ENCODE results near the gene INSL6.
"Not testable (repeated sequence)": the region's sequence is repeated elsewhere in the genome, so short reads cannot be mapped to it uniquely, and the experiment has no call there.

GRCh38 chr9:5180631-5181030, 4.8 kb downstream of the INSL6 start:
- TF ChIP-seq CTCF (conservative IDR thresholded peaks at IDR 0.05 in 1 of 2, IDR thresholded peaks at IDR 0.05 in 1 of 2; ENCODE audit: low read depth in 1 of 2, low read length in 2 of 2); EZH2 (IDR thresholded peaks at IDR 0.05; ENCODE audit: low read length, missing control alignments): not testable (repeated sequence)

Data from fibroblast of lung (primary cell).